Measurements from ENCODE around the gene ADGRB2. TPM values are rescaled to one million over a fixed set of nuclear protein-coding genes. Genes with fewer than 3 reads are reported as not detected.

ADGRB2 gene
- total RNA-seq, 1 donor from 2014 or later, result 21.5 TPM

GRCh38 chr1:31787261-31787660 lies 23.1 kb upstream of the ADGRB2 start:
- H3K27me3 Mint-ChIP-seq (ENCODE audit: low read depth), result peaks cover 3% of the 10 kb centered on the region
- peaks cover 21% of the 10 kb centered on the region for H3K4me1 Mint-ChIP-seq
- DNase-seq (ENCODE audit: low spot score in 2 of 2, unreplicated experiment in 2 of 2), result no peak
- no peaks in the 10 kb centered on the region for H3K36me3 Mint-ChIP-seq
- no peak for TF ChIP-seq CTCF (IDR thresholded peaks at IDR 0.05; ENCODE audit: unreplicated experiment)
- no peaks in the 10 kb centered on the region for H3K9me3 Mint-ChIP-seq
- no peak overlapping the region for H3K27ac Mint-ChIP-seq
- H3K4me3 Mint-ChIP-seq, result peak overlapping the region; percentile 78

- no peak overlapping the region for H3K27ac Mint-ChIP-seq
- TF ChIP-seq CTCF (IDR thresholded peaks at IDR 0.05; ENCODE audit: unreplicated experiment), result no peak
- no peak for DNase-seq (ENCODE audit: low spot score in 2 of 2, unreplicated experiment in 2 of 2)
- H3K4me3 Mint-ChIP-seq, result no peak overlapping the region
- H3K9me3 Mint-ChIP-seq, result no peaks in the 10 kb centered on the region
- peaks cover 26% of the 10 kb centered on the region for H3K4me1 Mint-ChIP-seq
- H3K27me3 Mint-ChIP-seq (ENCODE audit: low read depth), result peaks cover 3% of the 10 kb centered on the region
- no peaks in the 10 kb centered on the region for H3K36me3 Mint-ChIP-seq
Measured at GRCh38 chr1:31786366-31787060, 22.4 kb upstream of the ADGRB2 start.

GRCh38 chr1:31785947-31786290 lies 21.8 kb upstream of the ADGRB2 start:
- Mint-ChIP-seq H3K27ac (no peak overlapping the region), H3K4me1 (peaks cover 31% of the 10 kb centered on the region), H3K27me3 (ENCODE audit: low read depth) (no peaks in the 10 kb centered on the region), H3K9me3 (no peaks in the 10 kb centered on the region), H3K36me3 (no peaks in the 10 kb centered on the region), H3K4me3 (no peak overlapping the region)
- no peak for TF ChIP-seq CTCF (IDR thresholded peaks at IDR 0.05; ENCODE audit: unreplicated experiment)
- no peak for DNase-seq (ENCODE audit: low spot score in 2 of 2, unreplicated experiment in 2 of 2)

GRCh38 chr1:31785020-31785946 lies 21.1 kb upstream of the ADGRB2 start:
- Mint-ChIP-seq H3K9me3 (no peaks in the 10 kb centered on the region), H3K36me3 (no peaks in the 10 kb centered on the region), H3K27ac (no peak overlapping the region), H3K4me1 (peaks cover 37% of the 10 kb centered on the region), H3K27me3 (ENCODE audit: low read depth) (no peaks in the 10 kb centered on the region), H3K4me3 (no peak overlapping the region)
- no peak for TF ChIP-seq CTCF (IDR thresholded peaks at IDR 0.05; ENCODE audit: unreplicated experiment)
- no peak for DNase-seq (ENCODE audit: low spot score in 2 of 2, unreplicated experiment in 2 of 2)

GRCh38 chr1:31784356-31785019 lies 20.3 kb upstream of the ADGRB2 start:
- no peak for DNase-seq (ENCODE audit: low spot score in 2 of 2, unreplicated experiment in 2 of 2)
- Mint-ChIP-seq H3K4me1 (peaks cover 35% of the 10 kb centered on the region), H3K36me3 (no peaks in the 10 kb centered on the region), H3K27ac (peak overlapping the region; percentile 15), H3K4me3 (no peak overlapping the region), H3K9me3 (no peaks in the 10 kb centered on the region), H3K27me3 (ENCODE audit: low read depth) (no peaks in the 10 kb centered on the region)
- TF ChIP-seq CTCF (IDR thresholded peaks at IDR 0.05; ENCODE audit: unreplicated experiment), result no peak

Data from mesothelial cell of epicardium (in vitro differentiated cells).